ENCODE results near the gene CNGB1.

The CNGB1 gene

DNA sequence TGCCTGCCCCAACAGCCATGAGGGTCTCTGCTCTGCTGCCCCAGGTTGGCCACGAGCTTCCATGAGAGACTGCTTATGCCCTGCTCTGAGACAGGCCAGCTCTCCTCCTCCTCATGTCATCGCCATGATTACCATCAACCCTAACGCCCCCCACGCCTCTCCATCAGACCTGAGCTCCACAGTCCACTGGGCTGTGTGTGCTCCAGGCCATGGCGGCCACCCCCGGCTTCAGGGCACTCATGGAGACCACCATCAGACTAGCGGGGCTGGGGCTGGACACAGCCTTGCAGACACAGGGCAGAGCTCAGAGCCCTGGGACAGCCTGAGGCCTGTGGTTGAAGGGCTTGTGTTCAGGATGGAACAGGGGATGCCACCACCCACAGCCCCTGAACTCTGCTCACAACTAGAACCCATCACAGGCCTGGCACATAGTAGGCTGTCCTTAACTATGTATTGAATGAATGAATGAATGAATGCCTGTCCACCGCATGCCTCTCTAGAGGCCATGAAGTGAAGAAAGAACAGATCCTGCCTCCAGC lies 14.6 kb downstream of the CNGB1 start:
- no peak overlapping the region for H3K4me3 ChIP-seq (ENCODE audit: low read depth in 1 of 2, low read length in 1 of 2)
- TF ChIP-seq, protein P1, sequence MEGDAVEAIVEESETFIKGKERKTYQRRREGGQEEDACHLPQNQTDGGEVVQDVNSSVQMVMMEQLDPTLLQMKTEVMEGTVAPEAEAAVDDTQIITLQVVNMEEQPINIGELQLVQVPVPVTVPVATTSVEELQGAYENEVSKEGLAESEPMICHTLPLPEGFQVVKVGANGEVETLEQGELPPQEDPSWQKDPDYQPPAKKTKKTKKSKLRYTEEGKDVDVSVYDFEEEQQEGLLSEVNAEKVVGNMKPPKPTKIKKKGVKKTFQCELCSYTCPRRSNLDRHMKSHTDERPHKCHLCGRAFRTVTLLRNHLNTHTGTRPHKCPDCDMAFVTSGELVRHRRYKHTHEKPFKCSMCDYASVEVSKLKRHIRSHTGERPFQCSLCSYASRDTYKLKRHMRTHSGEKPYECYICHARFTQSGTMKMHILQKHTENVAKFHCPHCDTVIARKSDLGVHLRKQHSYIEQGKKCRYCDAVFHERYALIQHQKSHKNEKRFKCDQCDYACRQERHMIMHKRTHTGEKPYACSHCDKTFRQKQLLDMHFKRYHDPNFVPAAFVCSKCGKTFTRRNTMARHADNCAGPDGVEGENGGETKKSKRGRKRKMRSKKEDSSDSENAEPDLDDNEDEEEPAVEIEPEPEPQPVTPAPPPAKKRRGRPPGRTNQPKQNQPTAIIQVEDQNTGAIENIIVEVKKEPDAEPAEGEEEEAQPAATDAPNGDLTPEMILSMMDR (IDR thresholded peaks at IDR 0.05), result no peak
- H3K27me3 ChIP-seq, result no peaks in the 10 kb centered on the region
- H3K27ac ChIP-seq, result no peak overlapping the region
- H3K36me3 ChIP-seq, result no peaks in the 10 kb centered on the region
- no peaks in the 10 kb centered on the region for H3K9me3 ChIP-seq
- no peaks in the 10 kb centered on the region for H3K4me1 ChIP-seq (ENCODE audit: control insufficient read depth in 1 of 2, insufficient read depth in 1 of 2, low read depth in 1 of 2, low read length in 1 of 2)

DNA sequence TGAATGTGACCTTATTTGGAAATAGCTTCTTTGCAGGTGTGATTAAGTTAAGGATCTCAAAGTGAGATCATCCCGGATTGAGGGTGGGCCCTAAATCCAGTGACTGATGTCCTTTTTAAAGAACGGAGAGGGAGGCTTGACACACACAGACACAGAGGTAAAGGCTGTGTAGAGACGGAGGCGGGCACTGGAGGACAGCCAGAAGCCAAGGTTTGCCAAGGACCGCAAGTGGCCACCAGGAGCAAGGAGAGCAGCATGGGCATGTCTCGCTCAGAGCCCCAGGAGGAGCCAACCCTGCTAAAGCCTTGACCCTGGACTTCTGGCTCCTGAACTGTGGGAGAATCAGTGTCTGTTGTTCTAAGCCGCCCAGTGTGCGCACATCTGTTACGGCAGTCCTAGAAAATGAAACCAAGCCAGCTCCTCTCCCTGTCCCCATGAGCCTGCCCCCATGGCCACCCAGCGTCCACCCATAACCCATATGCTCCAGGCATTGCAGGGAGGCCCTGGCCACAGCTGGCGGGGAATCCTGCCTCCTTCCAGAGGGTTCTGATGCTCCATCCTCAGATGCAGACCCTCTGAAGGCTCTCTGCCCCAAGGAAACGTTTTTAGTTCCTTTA lies 15.2 kb downstream of the CNGB1 start:
- TF ChIP-seq, protein P1 (IDR thresholded peaks at IDR 0.05), result no peak
- Histone ChIP-seq H3K27ac (no peak overlapping the region), H3K36me3 (no peaks in the 10 kb centered on the region), H3K27me3 (no peaks in the 10 kb centered on the region), H3K9me3 (no peaks in the 10 kb centered on the region), H3K4me1 (ENCODE audit: control insufficient read depth in 1 of 2, insufficient read depth in 1 of 2, low read depth in 1 of 2, low read length in 1 of 2) (no peaks in the 10 kb centered on the region), H3K4me3 (ENCODE audit: low read depth in 1 of 2, low read length in 1 of 2) (no peak overlapping the region)

DNA sequence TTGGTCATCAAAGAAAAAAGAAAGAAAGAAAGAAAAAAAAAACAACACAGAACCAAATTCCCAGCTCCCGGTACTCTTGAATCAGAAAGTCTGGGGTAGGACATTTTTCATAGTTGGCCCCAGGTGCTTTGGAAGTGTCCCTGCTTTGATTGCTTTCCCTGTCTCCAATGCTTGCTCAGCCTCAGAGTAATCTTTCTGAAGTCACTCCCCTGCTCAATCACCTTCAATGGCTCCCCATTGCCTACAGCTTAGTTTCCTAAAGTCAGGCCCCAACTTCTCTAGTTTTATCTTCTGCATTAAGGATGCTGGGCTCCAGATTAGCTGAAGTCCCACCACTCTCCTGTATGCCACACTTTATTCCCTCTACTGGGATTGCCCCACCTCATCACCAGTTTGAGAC lies 17.1 kb downstream of the CNGB1 start:
- no peaks in the 10 kb centered on the region for H3K27me3 ChIP-seq
- H3K4me3 ChIP-seq (ENCODE audit: low read depth in 1 of 2, low read length in 1 of 2), result no peak overlapping the region
- no peaks in the 10 kb centered on the region for H3K9me3 ChIP-seq
- H3K36me3 ChIP-seq, result no peaks in the 10 kb centered on the region
- TF ChIP-seq, protein P1 (IDR thresholded peaks at IDR 0.05), result no peak
- H3K4me1 ChIP-seq (ENCODE audit: control insufficient read depth in 1 of 2, insufficient read depth in 1 of 2, low read depth in 1 of 2, low read length in 1 of 2), result no peaks in the 10 kb centered on the region
- no peak overlapping the region for H3K27ac ChIP-seq

DNA sequence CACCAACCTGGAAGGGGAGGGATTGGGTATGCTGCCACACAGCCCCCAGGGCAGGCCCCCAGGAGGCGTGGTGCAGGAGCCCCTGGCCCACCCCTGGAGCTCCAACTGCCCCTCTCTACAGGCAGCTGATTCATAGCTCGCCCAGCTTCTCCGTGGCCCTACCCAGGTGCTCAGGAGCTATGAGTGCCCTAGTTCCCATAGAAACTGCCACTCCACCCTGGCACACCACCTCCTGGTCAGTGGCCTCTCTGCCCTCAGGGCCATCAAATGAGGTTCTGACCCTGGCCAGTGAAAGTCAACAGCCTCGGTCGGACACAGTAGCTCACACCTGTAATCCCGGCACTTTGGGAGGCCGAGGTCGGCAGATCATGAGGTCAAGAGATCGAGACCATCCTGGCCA lies 18.0 kb downstream of the CNGB1 start:
- Histone ChIP-seq H3K27me3 (no peaks in the 10 kb centered on the region), H3K4me1 (ENCODE audit: control insufficient read depth in 1 of 2, insufficient read depth in 1 of 2, low read depth in 1 of 2, low read length in 1 of 2) (no peaks in the 10 kb centered on the region)

DNA sequence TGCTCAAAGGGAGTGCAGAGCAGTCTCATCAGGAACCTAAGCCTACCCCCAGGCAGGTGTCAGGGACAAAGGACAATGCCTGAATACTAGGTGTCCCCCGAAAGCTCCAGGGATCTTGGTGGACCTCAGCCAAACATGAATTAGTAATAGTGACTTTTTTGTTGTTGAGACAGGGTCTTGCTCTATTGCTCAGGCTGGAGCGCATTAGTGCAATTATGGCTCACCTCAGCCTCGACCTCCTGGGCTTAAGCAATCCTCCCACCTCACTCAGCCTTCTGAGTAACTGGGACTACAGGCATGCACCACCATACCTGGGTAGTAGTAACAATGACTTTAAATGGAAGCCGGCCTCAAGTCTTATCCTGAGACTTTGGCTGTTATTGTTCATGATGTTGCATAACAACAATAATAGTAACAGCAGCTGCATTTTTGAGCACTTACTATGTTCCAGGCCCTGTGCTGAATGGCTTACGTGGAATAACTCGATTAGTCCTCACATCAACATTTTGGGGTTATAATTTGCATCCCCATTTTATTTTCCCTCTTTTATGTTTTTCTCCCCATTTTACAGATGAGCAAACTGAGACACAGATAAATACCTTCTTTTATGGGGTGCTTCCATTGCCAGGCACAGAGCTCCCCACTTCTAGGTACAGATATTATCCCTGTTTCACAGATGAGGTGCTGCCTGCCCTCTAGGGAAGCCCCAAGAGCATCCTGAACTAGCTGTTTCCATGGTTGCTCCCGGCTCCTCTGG lies 19.5 kb downstream of the CNGB1 start:
- Histone ChIP-seq H3K4me1 (ENCODE audit: control insufficient read depth in 1 of 2, insufficient read depth in 1 of 2, low read depth in 1 of 2, low read length in 1 of 2) (no peaks in the 10 kb centered on the region), H3K27me3 (no peaks in the 10 kb centered on the region), H3K36me3 (no peaks in the 10 kb centered on the region), H3K4me3 (ENCODE audit: low read depth in 1 of 2, low read length in 1 of 2) (no peak overlapping the region), H3K9me3 (no peaks in the 10 kb centered on the region), H3K27ac (no peak overlapping the region)
- TF ChIP-seq, protein P1 (IDR thresholded peaks at IDR 0.05), result no peak

More for the DNA sequence above, 18.0 kb downstream of the CNGB1 start:
- Histone ChIP-seq H3K27ac (no peak overlapping the region), H3K36me3 (no peaks in the 10 kb centered on the region), H3K4me3 (ENCODE audit: low read depth in 1 of 2, low read length in 1 of 2) (no peak overlapping the region), H3K9me3 (no peaks in the 10 kb centered on the region)
- TF ChIP-seq, protein P1 (IDR thresholded peaks at IDR 0.05), result no peak
